ENCODE results near the gene SLMAP. TPM values are rescaled to one million over a fixed set of nuclear protein-coding genes. Genes with fewer than 3 reads are reported as not detected.
A peak's percentile ranks its signal among the peaks of the same experiment; 100 is the strongest.

SLMAP gene
- total RNA-seq, 1 donor from 2014 or later = 71.4 TPM

GRCh38 chr3:57752307-57752706, 3.8 kb upstream of the SLMAP start:
- Mint-ChIP-seq H3K4me1 (ENCODE audit: low read depth, unreplicated experiment) (peaks cover 10% of the 10 kb centered on the region), H3K36me3 (ENCODE audit: low read depth, unreplicated experiment) (no peaks in the 10 kb centered on the region), H3K9me3 (ENCODE audit: unreplicated experiment) (no peaks in the 10 kb centered on the region), H3K4me3 (ENCODE audit: unreplicated experiment) (no peak overlapping the region), H3K27ac (ENCODE audit: unreplicated experiment) (peak overlapping the region; percentile 90), H3K27me3 (ENCODE audit: low read depth, unreplicated experiment) (no peaks in the 10 kb centered on the region)
- no peaks in the 10 kb centered on the region for H3K9me3 ChIP-seq (ENCODE audit: insufficient read depth, low read depth, low read length)
- no peak overlapping the region for H3K4me3 ChIP-seq (ENCODE audit: insufficient read depth, low read depth, low read length)
- peaks cover 9% of the 10 kb centered on the region for H3K4me1 ChIP-seq (ENCODE audit: insufficient read depth, low read length)
- H3K4me2 ChIP-seq (ENCODE audit: low read length) = peak overlapping the region; percentile 22
- H3K9ac ChIP-seq (ENCODE audit: low read length) = no peak overlapping the region
- peaks cover 13% of the 10 kb centered on the region for H3K79me2 ChIP-seq (ENCODE audit: insufficient read depth, low read length)
- TF ChIP-seq CTCF (IDR thresholded peaks at IDR 0.05; ENCODE audit: insufficient read depth, low read depth, low read length) (no peak), EZH2 (IDR thresholded peaks at IDR 0.05; ENCODE audit: insufficient read depth, low read length) (no peak)
- no peak overlapping the region for H3K27ac ChIP-seq (ENCODE audit: low read depth, low read length)
- no peak overlapping the region for H2AFZ ChIP-seq (ENCODE audit: low read depth, low read length)
- no peaks in the 10 kb centered on the region for H3K27me3 ChIP-seq (ENCODE audit: insufficient read depth, low read length)
- DNase-seq (ENCODE audit: low read depth) = peak; percentile 73
- no peaks in the 10 kb centered on the region for H3K36me3 ChIP-seq (ENCODE audit: insufficient read depth, low read length)
- no peak for FAIRE-seq
- peaks cover 3% of the 10 kb centered on the region for H4K20me1 ChIP-seq (ENCODE audit: insufficient read depth, low read length)

- TF ChIP-seq EZH2 (IDR thresholded peaks at IDR 0.05; ENCODE audit: insufficient read depth, low read length) = no peak
- no peak for TF ChIP-seq CTCF (IDR thresholded peaks at IDR 0.05; ENCODE audit: insufficient read depth, low read depth, low read length)
- Mint-ChIP-seq H3K9me3 (ENCODE audit: unreplicated experiment) (no peaks in the 10 kb centered on the region), H3K4me3 (ENCODE audit: unreplicated experiment) (no peak overlapping the region), H3K4me1 (ENCODE audit: low read depth, unreplicated experiment) (peaks cover 11% of the 10 kb centered on the region), H3K27ac (ENCODE audit: unreplicated experiment) (no peak overlapping the region), H3K36me3 (ENCODE audit: low read depth, unreplicated experiment) (peaks cover 3% of the 10 kb centered on the region), H3K27me3 (ENCODE audit: low read depth, unreplicated experiment) (no peaks in the 10 kb centered on the region)
- DNase-seq (ENCODE audit: low read depth) (no peak), FAIRE-seq (no peak)
- Histone ChIP-seq H3K4me2 (ENCODE audit: low read length) (no peak overlapping the region), H2AFZ (ENCODE audit: low read depth, low read length) (no peak overlapping the region), H3K4me3 (ENCODE audit: insufficient read depth, low read depth, low read length) (no peak overlapping the region), H3K27me3 (ENCODE audit: insufficient read depth, low read length) (no peaks in the 10 kb centered on the region), H3K9me3 (ENCODE audit: insufficient read depth, low read depth, low read length) (no peaks in the 10 kb centered on the region), H3K36me3 (ENCODE audit: insufficient read depth, low read length) (no peaks in the 10 kb centered on the region), H4K20me1 (ENCODE audit: insufficient read depth, low read length) (peaks cover 10% of the 10 kb centered on the region), H3K79me2 (ENCODE audit: insufficient read depth, low read length) (peaks cover 20% of the 10 kb centered on the region), H3K27ac (ENCODE audit: low read depth, low read length) (no peak overlapping the region), H3K9ac (ENCODE audit: low read length) (no peak overlapping the region), H3K4me1 (ENCODE audit: insufficient read depth, low read length) (peaks cover 16% of the 10 kb centered on the region)
These were observed 3.1 kb upstream of the SLMAP start for GRCh38 chr3:57753016-57753415.

- peak overlapping the region; percentile 76 for H2AFZ ChIP-seq (ENCODE audit: low read depth, low read length)
- H3K79me2 ChIP-seq (ENCODE audit: insufficient read depth, low read length) = peaks cover 43% of the 10 kb centered on the region
- H3K4me3 ChIP-seq (ENCODE audit: insufficient read depth, low read depth, low read length) = peak overlapping the region; percentile 76
- peak overlapping the region; percentile 86 for H3K9ac ChIP-seq (ENCODE audit: low read length)
- DNase-seq (ENCODE audit: low read depth) (peak; percentile 74), FAIRE-seq (peak; percentile 78)
- H3K36me3 Mint-ChIP-seq (ENCODE audit: low read depth, unreplicated experiment) = peaks cover 3% of the 10 kb centered on the region
- H3K36me3 ChIP-seq (ENCODE audit: insufficient read depth, low read length) = peaks cover 2% of the 10 kb centered on the region
- no peaks in the 10 kb centered on the region for H3K27me3 Mint-ChIP-seq (ENCODE audit: low read depth, unreplicated experiment)
- peaks cover 34% of the 10 kb centered on the region for H4K20me1 ChIP-seq (ENCODE audit: insufficient read depth, low read length)
- H3K4me1 Mint-ChIP-seq (ENCODE audit: low read depth, unreplicated experiment) = peaks cover 13% of the 10 kb centered on the region
- peak overlapping the region; percentile 98 for H3K27ac Mint-ChIP-seq (ENCODE audit: unreplicated experiment)
- peak overlapping the region; percentile 93 for H3K27ac ChIP-seq (ENCODE audit: low read depth, low read length)
- no peaks in the 10 kb centered on the region for H3K27me3 ChIP-seq (ENCODE audit: insufficient read depth, low read length)
- TF ChIP-seq CTCF (IDR thresholded peaks at IDR 0.05; ENCODE audit: insufficient read depth, low read depth, low read length) (peak; percentile 34), EZH2 (IDR thresholded peaks at IDR 0.05; ENCODE audit: insufficient read depth, low read length) (no peak)
- peaks cover 26% of the 10 kb centered on the region for H3K4me1 ChIP-seq (ENCODE audit: insufficient read depth, low read length)
- peak overlapping the region; percentile 88 for H3K4me3 Mint-ChIP-seq (ENCODE audit: unreplicated experiment)
- H3K9me3 Mint-ChIP-seq (ENCODE audit: unreplicated experiment) = no peaks in the 10 kb centered on the region
- H3K4me2 ChIP-seq (ENCODE audit: low read length) = peak overlapping the region; percentile 94
- no peaks in the 10 kb centered on the region for H3K9me3 ChIP-seq (ENCODE audit: insufficient read depth, low read depth, low read length)
These were observed 787 bp upstream of the SLMAP start for GRCh38 chr3:57755368-57755675.
